H1 (cell line): ENCODE measurements around the gene IKZF3. TPM values are rescaled to one million over a fixed set of nuclear protein-coding genes. Genes with fewer than 3 reads are reported as not detected.

Experiments
- CHD2 ChIP-seq: IDR thresholded peaks from 2 replicates; pipeline ENCODE4 v1.6.1; 2012; ENCODE audit warnings: low read length, improper control_type of control experiment
- JUND ChIP-seq: IDR thresholded peaks from 2 replicates; pipeline ENCODE4 v1.6.1; 2011; ENCODE audit warnings: mild to moderate bottlenecking, improper control_type of control experiment, low read length
- KDM4A ChIP-seq: IDR thresholded peaks from one replicate; pipeline ENCODE4 v1.7.1; 2012; ENCODE audit warnings: low read depth, mild to moderate bottlenecking, moderate library complexity, low read length, inconsistent platforms; ENCODE audit not compliant: severe bottlenecking
- MAFK ChIP-seq: IDR thresholded peaks from 2 replicates; pipeline ENCODE4 v1.6.1; 2012; ENCODE audit warnings: low read depth, mild to moderate bottlenecking, improper control_type of control experiment, low read length
- RNF2 ChIP-seq: fragments of 200-900, 300-1000 bp; sonication (generic); IDR thresholded peaks from 2 replicates; pipeline ENCODE4 v1.7.1; 2016; ENCODE audit warnings: borderline replicate concordance, low read depth, mild to moderate bottlenecking, antibody characterized with exemption, low read length; ENCODE audit not compliant: poor library complexity, severe bottlenecking; ENCODE audit errors: missing control alignments
- RXRA ChIP-seq: IDR thresholded peaks from 2 replicates; pipeline ENCODE4 v1.6.1; 2011; ENCODE audit warnings: low read depth, mild to moderate bottlenecking, low read length, moderate library complexity; ENCODE audit not compliant: insufficient read depth
- SAP30 ChIP-seq: fragments of 300-600 bp; sonication (generic); IDR thresholded peaks from 2 replicates; pipeline ENCODE4 v1.7.1; 2012; ENCODE audit warnings: low read length, moderate library complexity, mild to moderate bottlenecking, inconsistent platforms; ENCODE audit not compliant: insufficient read depth, insufficient replicate concordance
- SP4 ChIP-seq: IDR thresholded peaks from 2 replicates; pipeline ENCODE4 v1.6.1; 2012; ENCODE audit warnings: low read length, inconsistent platforms
- polyA plus RNA-seq, 7 experiments: library from polyadenylated mRNA; depleted of rRNA in 3 of 7; stranded (reverse) in 5 of 7; unstranded in 2 of 7; fragments of >200 nt in 5 of 7; fragments of 200-250 nt in 2 of 7; gene quantifications; 1 replicate in 5 of 7; 2 replicates in 1 of 7; 4 replicates in 1 of 7; pipeline versions ENCODE4 v1.2.1 to v1.2.3, GENCODE V29; 2011 to 2013; ENCODE audit warnings: missing spikeins in 2 of 7, mixed read lengths in 2 of 7
- total RNA-seq: library from RNA; stranded (reverse); fragmentation: NEBNext Ultra II Directional; extraction: Animal tissue kit (Norgen Biotek cat#: 25700); gene quantifications from 2 replicates; pipeline ENCODE4 v1.2.1, GENCODE V29; 2021

The IKZF3 gene
- total and polyA plus RNA-seq, 2 of the 8 experiments (the other 6 are each of a cell fraction or from before 2014, with no cell fraction given) = 0.23 to 0.56 TPM

DNA sequence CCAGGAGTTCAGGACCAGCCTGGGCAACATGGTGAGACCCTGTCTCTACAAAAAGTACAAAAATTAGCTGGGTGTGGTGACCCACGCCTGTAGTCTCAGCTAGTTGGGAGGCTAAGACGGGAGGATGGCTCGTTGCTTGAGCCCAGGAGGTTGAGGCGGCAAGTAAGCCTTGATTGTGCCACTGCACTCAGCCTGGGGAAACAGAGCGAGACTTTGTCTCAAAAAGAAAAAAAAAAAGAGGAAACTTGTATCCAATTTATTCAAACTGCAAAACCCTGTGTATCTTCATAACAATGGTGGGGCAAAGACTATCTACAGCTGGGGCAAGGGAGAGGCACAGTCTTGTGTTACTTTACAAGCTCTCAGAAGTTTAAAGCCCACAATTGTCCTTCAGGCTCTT lies 104.9 kb downstream of the IKZF3 start (continued):
- TF ChIP-seq SAP30 (no peak), CHD2 (no peak), KDM4A (no peak), SP4 (no peak), RNF2 (no peak), MAFK (no peak), JUND (no peak), RXRA (no peak)
- TF ChIP-seq, all 59 proteins: peak for 0
